Pons (tissue), 1 donor: ENCODE data around the gene EXOC6B.

Source experiments
- DNase-seq: peaks from one replicate; pipeline ENCODE4 v3.0.0-alpha.2; 2016; ENCODE audit warnings: low spot score

The EXOC6B gene

GRCh38 chr2:72361042-72361441 is 464.8 kb downstream of the EXOC6B start:
- DNase-seq, result no peak

DNA sequence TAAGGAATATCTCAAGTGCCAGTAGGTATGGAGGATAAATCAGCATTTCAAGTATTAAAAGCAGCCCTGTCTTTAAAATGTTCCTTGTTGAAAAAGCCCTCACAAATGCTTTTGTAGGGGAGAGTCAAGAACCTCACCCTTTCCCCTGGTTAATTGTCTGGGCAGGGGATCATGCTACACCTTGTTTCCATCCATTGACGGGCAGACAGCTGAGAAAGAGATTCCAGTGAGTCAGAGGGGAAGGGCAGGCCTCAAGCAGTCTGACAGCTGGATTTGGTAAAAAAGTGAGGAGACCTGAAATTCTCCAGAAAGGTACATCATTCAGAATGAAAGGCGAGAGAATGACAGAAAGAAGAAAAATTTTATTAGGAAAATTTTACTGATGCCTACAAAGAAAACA is 475.0 kb downstream of the EXOC6B start:
- no peak for DNase-seq

DNA sequence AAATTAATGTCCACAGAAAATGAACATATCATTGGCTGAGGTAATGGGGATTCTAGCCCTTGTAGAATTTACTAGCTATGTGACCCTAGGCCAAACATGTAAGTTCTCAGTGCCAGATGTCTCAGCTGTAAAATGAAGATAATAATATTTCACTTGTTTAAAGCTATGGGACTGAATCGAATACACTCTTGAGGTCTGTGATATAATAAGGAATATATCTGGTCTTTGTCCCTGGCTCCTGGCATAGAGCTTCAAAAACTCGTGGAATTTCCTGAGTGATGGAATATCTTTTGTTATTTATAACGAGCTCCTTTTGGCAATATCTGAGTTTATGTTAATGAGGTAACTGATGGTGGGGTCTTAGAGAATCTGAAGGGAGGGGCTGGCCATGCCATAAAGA is 476.8 kb downstream of the EXOC6B start:
- no peak for DNase-seq

- DNase-seq, result no peak
These were observed 478.8 kb downstream of the EXOC6B start for GRCh38 chr2:72347081-72347480.

DNA sequence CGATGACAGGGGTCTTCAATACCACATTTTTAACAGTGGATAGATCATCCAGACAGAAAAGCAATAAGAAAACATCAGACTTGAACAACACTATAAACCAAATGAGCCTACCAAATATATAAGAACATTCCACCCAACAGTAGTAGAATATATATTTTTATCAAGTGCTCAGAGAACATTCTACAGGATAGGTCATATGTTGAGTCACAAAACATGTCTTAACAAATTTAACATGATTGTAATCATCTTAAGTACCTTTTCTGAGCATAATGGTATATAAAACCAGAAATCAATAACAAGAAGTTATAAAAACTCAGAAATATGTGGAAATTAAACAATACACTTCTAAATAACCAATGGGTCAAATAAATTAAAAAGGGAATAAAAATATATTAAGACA is 484.2 kb downstream of the EXOC6B start:
- DNase-seq, result no peak

GRCh38 chr2:72340665-72341064 is 485.2 kb downstream of the EXOC6B start:
- no peak for DNase-seq

GRCh38 chr2:72338076-72338475 is 487.8 kb downstream of the EXOC6B start:
- DNase-seq, result no peak

- no peak for DNase-seq
These were observed 493.1 kb downstream of the EXOC6B start for GRCh38 chr2:72332720-72333119.

GRCh38 chr2:72330652-72331051 is 495.2 kb downstream of the EXOC6B start:
- DNase-seq, result no peak

- no peak for DNase-seq
These were observed 499.1 kb downstream of the EXOC6B start for GRCh38 chr2:72326759-72327158.

- no peak for DNase-seq
These were observed 500.0 kb downstream of the EXOC6B start for GRCh38 chr2:72325592-72326422.

- DNase-seq, result no peak
These were observed 509.1 kb downstream of the EXOC6B start for GRCh38 chr2:72316774-72317173.

GRCh38 chr2:72300147-72300684 is 525.6 kb downstream of the EXOC6B start:
- no peak for DNase-seq

- DNase-seq, result no peak
These were observed 532.2 kb downstream of the EXOC6B start for GRCh38 chr2:72293620-72294019.

GRCh38 chr2:72292433-72292832 is 533.4 kb downstream of the EXOC6B start:
- DNase-seq, result no peak

- no peak for DNase-seq
These were observed 534.8 kb downstream of the EXOC6B start for GRCh38 chr2:72291059-72291458.

GRCh38 chr2:72289736-72290135 is 536.1 kb downstream of the EXOC6B start:
- no peak for DNase-seq

DNA sequence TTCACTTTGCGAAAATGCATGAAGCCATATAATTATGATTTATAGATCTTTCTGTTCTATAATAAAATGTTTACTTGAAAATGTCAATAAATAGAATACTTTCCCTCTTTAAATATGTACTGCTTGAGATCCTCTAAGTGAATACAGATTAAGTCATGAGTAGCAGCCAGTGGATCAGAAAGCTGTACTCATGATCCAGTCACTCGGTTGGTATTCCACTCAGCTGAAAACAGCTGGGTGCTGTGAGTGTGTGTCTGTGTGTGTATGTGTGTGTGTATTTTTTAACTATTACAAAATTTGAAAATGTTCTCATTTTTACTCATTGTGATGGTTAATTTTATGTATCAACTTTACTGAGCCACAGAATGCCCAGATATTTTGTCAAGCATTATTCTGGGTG is 536.5 kb downstream of the EXOC6B start:
- no peak for DNase-seq

DNA sequence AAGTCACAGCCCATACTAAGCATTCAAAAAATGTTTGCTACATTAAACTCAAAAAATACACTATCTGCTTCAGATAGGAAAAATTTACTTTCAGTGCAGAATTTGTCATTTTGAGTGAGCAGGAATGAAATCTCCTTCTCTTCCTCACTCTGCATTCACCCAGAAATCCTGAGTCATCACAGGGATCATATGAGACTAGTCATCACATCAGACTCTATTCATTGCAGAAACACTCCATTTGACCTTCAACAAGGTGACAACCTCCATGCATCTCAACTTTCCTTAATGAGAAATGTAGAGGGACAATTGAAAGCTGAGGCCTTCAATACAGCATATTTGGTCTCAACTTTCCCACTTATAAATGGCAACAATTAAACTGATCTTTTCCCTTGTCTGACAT is 547.8 kb downstream of the EXOC6B start:
- no peak for DNase-seq

DNA sequence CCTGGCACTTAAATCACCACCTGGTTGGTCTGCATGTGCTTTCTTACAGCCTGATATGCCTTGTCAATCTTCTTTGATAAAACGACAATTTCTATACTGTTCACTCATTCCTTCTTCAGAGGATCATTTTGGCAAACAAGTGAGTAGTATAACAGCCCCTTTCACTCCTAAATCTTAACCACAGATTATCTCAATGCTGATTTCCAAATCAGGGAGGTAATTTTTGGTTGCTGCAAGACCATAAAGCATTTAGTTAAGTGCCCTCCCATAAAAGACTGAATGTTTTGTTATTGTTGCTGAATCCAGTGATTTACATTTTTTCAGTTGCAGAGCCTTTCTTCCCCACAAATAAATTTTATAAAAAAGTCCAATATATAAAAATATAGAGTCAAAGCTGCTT is 549.0 kb downstream of the EXOC6B start:
- no peak for DNase-seq

DNA sequence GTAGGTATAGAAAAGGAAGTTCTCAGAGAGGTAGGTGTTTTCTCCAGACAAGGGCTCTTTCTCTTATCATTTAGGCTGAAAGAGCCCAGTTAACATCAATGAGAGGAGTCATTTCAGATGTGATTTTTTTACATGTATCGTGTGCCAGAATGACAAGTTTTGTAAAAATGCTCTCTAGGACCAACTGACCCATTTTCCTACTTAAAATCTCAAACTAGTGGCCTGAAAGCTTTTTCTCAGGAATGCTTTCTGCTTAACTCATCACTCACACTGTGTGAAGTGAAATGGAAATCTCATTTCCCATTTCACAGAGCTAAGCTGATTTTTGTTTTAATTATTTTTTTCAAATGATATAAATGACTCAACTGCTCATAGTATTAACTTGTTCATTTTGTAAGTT is 549.5 kb downstream of the EXOC6B start:
- no peak for DNase-seq

GRCh38 chr2:72275084-72275483 is 550.7 kb downstream of the EXOC6B start:
- no peak for DNase-seq

- no peak for DNase-seq
These were observed 551.4 kb downstream of the EXOC6B start for GRCh38 chr2:72274380-72274797.

DNA sequence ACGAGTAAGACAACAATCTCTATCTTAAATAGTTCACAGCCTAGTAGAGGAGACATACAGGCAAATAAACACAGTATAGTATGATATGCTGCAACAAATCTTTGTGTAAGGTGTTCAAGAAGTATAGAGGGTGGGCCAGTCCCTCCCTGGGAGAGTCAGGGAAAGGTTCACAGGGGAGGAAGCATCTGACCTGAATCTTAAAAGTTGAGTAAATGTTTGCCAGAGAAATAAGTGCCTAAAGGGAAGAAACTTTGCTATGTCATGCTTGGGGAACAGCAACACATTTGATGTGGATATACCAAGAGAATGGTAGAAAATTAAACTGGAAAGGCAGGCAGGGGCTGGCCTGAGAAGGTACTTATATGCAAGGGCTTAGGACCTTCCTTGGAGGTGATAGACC is 552.4 kb downstream of the EXOC6B start:
- DNase-seq, result no peak
